CD4-positive, alpha-beta T cell (primary cell): ENCODE measurements around the gene HYAL1. TPM values are rescaled to one million over a fixed set of nuclear protein-coding genes. Genes with fewer than 3 reads are reported as not detected.

Source experiments
- ATAC-seq: fragments of 200-7000 bp; cut with Tn5 transposase; one replicate; pipeline ENCODE4 v1.10.0; 2022; ENCODE audit warnings: mild to moderate bottlenecking; ENCODE audit not compliant: poor library complexity
- CTCF ChIA-PET: fragments of 350-600 bp; sonication (Branson Sonifier 250); formaldehyde crosslinking; loops from one replicate; lab custom pipeline; 2021; ENCODE audit warnings: antibody characterized with exemption, inconsistent platforms; lab: Charles Lee
- POLR2A ChIA-PET: fragments of 350-600 bp; sonication (Branson Sonifier 250); formaldehyde crosslinking; loops from one replicate; lab custom pipeline; 2021; ENCODE audit warnings: antibody characterized with exemption, inconsistent platforms; lab: Charles Lee
- DNase-seq, 14 experiments: peaks; one replicate each; pipeline ENCODE4 v3.0.0-alpha.2; 2013 to 2020; ENCODE audit warnings: mixed read lengths in 2 of 14
- H3K27ac ChIP-seq, 2 donors: one replicate each; pipeline versions ENCODE4 v1.5.1 to v1.7.0; 2013; ENCODE audit warnings: low read length in 2 of 2, low read depth in 1 of 2, mild to moderate bottlenecking in 1 of 2
- H3K27me3 ChIP-seq, 2 experiments: 1 replicate in 1 of 2; 2 replicates in 1 of 2; pipeline versions ENCODE4 v1.6.1 to v1.7.0; 2013; ENCODE audit warnings: low read length in 2 of 2, control low read depth in 1 of 2, mild to moderate bottlenecking in 1 of 2, moderate library complexity in 1 of 2; ENCODE audit not compliant: insufficient read depth in 2 of 2, control insufficient read depth in 1 of 2
- H3K36me3 ChIP-seq: one replicate; pipeline ENCODE4 v1.6.1; 2013; ENCODE audit warnings: low read length, control low read depth; ENCODE audit not compliant: insufficient read depth
- H3K4me1 ChIP-seq: one replicate; pipeline ENCODE4 v1.6.1; 2013; ENCODE audit warnings: low read length, control low read depth; ENCODE audit not compliant: insufficient read depth
- H3K4me3 ChIP-seq: one replicate; pipeline ENCODE4 v1.5.1; 2013; ENCODE audit warnings: mild to moderate bottlenecking, low read length, moderate library complexity
- H3K9me3 ChIP-seq, 2 experiments: 1 replicate in 1 of 2; 2 replicates in 1 of 2; pipeline versions ENCODE4 v1.6.1 to v1.7.0; 2013; ENCODE audit warnings: low read length in 2 of 2, mild to moderate bottlenecking in 2 of 2, control low read depth in 1 of 2, moderate library complexity in 1 of 2; ENCODE audit not compliant: control insufficient read depth in 1 of 2, insufficient read depth in 1 of 2
- H3K27ac Mint-ChIP-seq: one replicate; pipeline ENCODE4 v1.8.0; 2020; ENCODE audit warnings: mixed read lengths
- H3K27me3 Mint-ChIP-seq: one replicate; pipeline ENCODE4 v1.8.0; 2021; ENCODE audit warnings: mixed read lengths
- H3K36me3 Mint-ChIP-seq: one replicate; pipeline ENCODE4 v1.8.0; 2021; ENCODE audit warnings: low read depth, mixed read lengths
- H3K4me1 Mint-ChIP-seq: one replicate; pipeline ENCODE4 v1.8.0; 2021; ENCODE audit warnings: low read depth, mixed read lengths
- H3K4me3 Mint-ChIP-seq: one replicate; pipeline ENCODE4 v1.8.0; 2020; ENCODE audit warnings: mild to moderate bottlenecking, mixed read lengths
- H3K9me3 Mint-ChIP-seq: one replicate; pipeline ENCODE4 v1.8.0; 2020; ENCODE audit warnings: mixed read lengths
- CTCF ChIP-seq: fragments of 200-600 bp; IDR thresholded peaks from one replicate; pipeline ENCODE4 v1.8.0; 2022; ENCODE audit warnings: antibody characterized with exemption, mild to moderate bottlenecking
- intact Hi-C, 2 experiments: fragments of 100-400 bp; cut with DNase I in 1 of 2; cut with micrococcal nuclease in 1 of 2; formaldehyde crosslinking; loops; one replicate each; pipeline versions ENCODE4 v1.15.1 to v1.9.0; 2023 to 2025; cut with DNase I, micrococcal nuclease
- total RNA-seq, 174 experiments: library from RNA in 2 of 174; stranded (reverse) in 2 of 174; gene quantifications; one replicate each; pipeline ENCODE4 v1.2.3 and lab custom pipeline; 2021 to 2026

HYAL1 gene
- total RNA-seq, 2 experiments from 2014 or later = 0.38 TPM; not detected in 1

GRCh38 chr3:50267280-50267913, 36.0 kb downstream of the HYAL1 start:
- H3K36me3 Mint-ChIP-seq = no peaks in the 10 kb centered on the region
- no peak overlapping the region for H3K27ac ChIP-seq
- ATAC-seq = no peak
- H3K9me3 ChIP-seq = no peaks in the 10 kb centered on the region
- H3K4me1 ChIP-seq = no peaks in the 10 kb centered on the region
- no peak overlapping the region for H3K27ac Mint-ChIP-seq
- no peak overlapping the region for H3K4me3 Mint-ChIP-seq
- CTCF ChIA-PET = interaction anchor here (1.4 kb wide), 1 partner anchor 31 kb away, joined by 4 read pairs; the partner anchor contains the start of genes HYAL3 and NAA80
- DNase-seq = no peak
- H3K4me3 ChIP-seq = no peak overlapping the region
- H3K4me1 Mint-ChIP-seq = peaks cover 4% of the 10 kb centered on the region
- intact Hi-C loops = no loop called here
- peaks cover 15% of the 10 kb centered on the region for H3K27me3 Mint-ChIP-seq
- POLR2A ChIA-PET = no interaction called here
- no peak for TF ChIP-seq CTCF
- no peaks in the 10 kb centered on the region for H3K9me3 Mint-ChIP-seq
- peaks cover 0 to 10% of the 10 kb centered on the region in 2 experiments for H3K27me3 ChIP-seq
- H3K36me3 ChIP-seq = no peaks in the 10 kb centered on the region

- H3K9me3 Mint-ChIP-seq = no peaks in the 10 kb centered on the region
- TF ChIP-seq CTCF = no peak
- Histone ChIP-seq H3K9me3 (no peaks in the 10 kb centered on the region), H3K27me3 (peaks cover 0 to 10% of the 10 kb centered on the region in 2 experiments), H3K36me3 (no peaks in the 10 kb centered on the region), H3K4me3 (no peak overlapping the region), H3K4me1 (no peaks in the 10 kb centered on the region), H3K27ac (no peak overlapping the region)
- no peak overlapping the region for H3K27ac Mint-ChIP-seq
- ChIA-PET POLR2A (no interaction called here), CTCF (interaction anchor here (1.4 kb wide), 1 partner anchor 32 kb away, joined by 4 read pairs; the partner anchor contains the start of genes HYAL3 and NAA80)
- H3K4me3 Mint-ChIP-seq = no peak overlapping the region
- H3K4me1 Mint-ChIP-seq = peaks cover 4% of the 10 kb centered on the region
- H3K36me3 Mint-ChIP-seq = no peaks in the 10 kb centered on the region
- peaks cover 15% of the 10 kb centered on the region for H3K27me3 Mint-ChIP-seq
- ATAC-seq = no peak
- no peak for DNase-seq
- intact Hi-C loops = no loop called here
These were observed 36.5 kb downstream of the HYAL1 start for GRCh38 chr3:50266836-50267235.

GRCh38 chr3:50266017-50266416, 37.4 kb downstream of the HYAL1 start:
- H3K27ac Mint-ChIP-seq = no peak overlapping the region
- no peaks in the 10 kb centered on the region for H3K36me3 Mint-ChIP-seq
- ChIA-PET POLR2A (no interaction called here), CTCF (interaction anchor here (1.4 kb wide), 1 partner anchor 33 kb away, joined by 4 read pairs; the partner anchor contains the start of genes HYAL3 and NAA80)
- Histone ChIP-seq H3K36me3 (no peaks in the 10 kb centered on the region), H3K27ac (no peak overlapping the region), H3K9me3 (no peaks in the 10 kb centered on the region), H3K4me1 (no peaks in the 10 kb centered on the region), H3K4me3 (no peak overlapping the region), H3K27me3 (peaks cover 0 to 10% of the 10 kb centered on the region in 2 experiments)
- no peak for TF ChIP-seq CTCF
- H3K4me3 Mint-ChIP-seq = no peak overlapping the region
- H3K9me3 Mint-ChIP-seq = no peaks in the 10 kb centered on the region
- intact Hi-C loops = no loop called here
- peaks cover 15% of the 10 kb centered on the region for H3K27me3 Mint-ChIP-seq
- ATAC-seq (no peak), DNase-seq (no peak)
- H3K4me1 Mint-ChIP-seq = no peaks in the 10 kb centered on the region
